OCI-LY7 (cell line): ENCODE measurements around the gene ACSL4. TPM values are rescaled to one million over a fixed set of nuclear protein-coding genes. Genes with fewer than 3 reads are reported as not detected.
"Not testable (repeated sequence)": the region's sequence is repeated elsewhere in the genome, so short reads cannot be mapped to it uniquely, and the experiment has no call there.

Experiments used
- BruUV-seq: library from RNA; stranded (reverse); fragments of 400-500 nt; replicated peaks from 2 replicates; lab custom pipeline; 2021; lab: Mats Ljungman, UMichigan
- CTCF ChIA-PET: fragments of 300-600 bp; sonication (Branson Sonifier 250); formaldehyde crosslinking; loops from one replicate; lab custom pipeline; 2022; ENCODE audit warnings: antibody characterized with exemption; ENCODE audit not compliant: unreplicated experiment; lab: Charles Lee
- POLR2A ChIA-PET: fragments of 300-600 bp; sonication (Branson Sonifier 250); formaldehyde crosslinking; loops from one replicate; lab custom pipeline; 2022; ENCODE audit warnings: antibody characterized with exemption; lab: Charles Lee
- DNase-seq: peaks from one replicate; pipeline ENCODE4 v3.0.0-alpha.2; 2015; ENCODE audit warnings: low spot score
- H2AFZ ChIP-seq: fragments of 200-600 bp; sonication (generic), shearing (Covaris generic); 2 replicates; pipeline ENCODE4 v1.6.1; 2014; ENCODE audit warnings: mild to moderate bottlenecking, antibody characterized with exemption, low read length, moderate library complexity
- H3K27ac ChIP-seq: fragments of 200-600 bp; sonication (generic); 2 replicates; pipeline ENCODE4 v1.5.1; 2014; ENCODE audit warnings: mixed run types, low read depth, mild to moderate bottlenecking, moderate library complexity, low read length, inconsistent platforms; ENCODE audit not compliant: poor library complexity, severe bottlenecking
- H3K36me3 ChIP-seq: fragments of 200-600 bp; sonication (generic); 2 replicates; pipeline ENCODE4 v1.6.1; 2014; ENCODE audit warnings: mild to moderate bottlenecking, antibody characterized with exemption, low read length, moderate library complexity, mixed read lengths; ENCODE audit not compliant: insufficient read depth
- H3K4me1 ChIP-seq: fragments of 200-600 bp; sonication (generic); 2 replicates; pipeline ENCODE4 v1.5.1; 2014; ENCODE audit warnings: mild to moderate bottlenecking, low read length; ENCODE audit not compliant: insufficient read depth, poor library complexity, severe bottlenecking
- H3K4me2 ChIP-seq: fragments of 200-600 bp; sonication (generic); 2 replicates; pipeline ENCODE4 v1.6.1; 2014; ENCODE audit warnings: mild to moderate bottlenecking, low read length
- H3K4me3 ChIP-seq: fragments of 200-600 bp; sonication (generic); 2 replicates; pipeline ENCODE4 v1.5.1; 2014; ENCODE audit warnings: mild to moderate bottlenecking, low read depth, low read length; ENCODE audit not compliant: poor library complexity, severe bottlenecking
- H3K79me2 ChIP-seq: fragments of 200-600 bp; sonication (generic); 2 replicates; pipeline ENCODE4 v1.6.1; 2016; ENCODE audit warnings: low read depth, mild to moderate bottlenecking, low read length, moderate library complexity, mixed read lengths; ENCODE audit not compliant: insufficient read depth
- H3K9me2 ChIP-seq: fragments of 200-600 bp; sonication (generic); 2 replicates; pipeline ENCODE4 v1.6.1; 2016; ENCODE audit warnings: mild to moderate bottlenecking, low read length, mixed read lengths; ENCODE audit not compliant: insufficient read depth
- H3K9me3 ChIP-seq: fragments of 200-600 bp; sonication (generic); 2 replicates; pipeline ENCODE4 v1.6.1; 2014; ENCODE audit warnings: mild to moderate bottlenecking, mixed run types, low read length, mixed read lengths
- H4K20me1 ChIP-seq: fragments of 200-600 bp; sonication (generic); 2 replicates; pipeline ENCODE4 v1.6.1; 2014; ENCODE audit warnings: mild to moderate bottlenecking, antibody characterized with exemption, low read length, moderate library complexity, mixed read lengths; ENCODE audit not compliant: insufficient read depth
- CTCF ChIP-seq: fragments of 200-600 bp; sonication (generic); conservative IDR thresholded peaks from 2 replicates; pipeline ENCODE4 v1.5.1; 2014; ENCODE audit warnings: mild to moderate bottlenecking, antibody characterized with exemption, low read length, moderate library complexity, mixed read lengths
- EZH2phosphoT487 ChIP-seq: fragments of 200-600 bp; sonication (generic); IDR thresholded peaks from 2 replicates; pipeline ENCODE4 v1.6.1; 2018; ENCODE audit warnings: low read depth, borderline replicate concordance, mild to moderate bottlenecking, mixed run types, antibody characterized with exemption, low read length, moderate library complexity, mixed read lengths
- intact Hi-C: fragments of 100-400 bp; cut with micrococcal nuclease; formaldehyde crosslinking; loops from one replicate; pipeline ENCODE4 v1.10.0; 2022; ENCODE audit not compliant: unreplicated experiment
- total RNA-seq, 2 experiments: library from RNA; depleted of rRNA in 1 of 2; stranded (reverse); fragments of >200 nt in 1 of 2; shearing (Covaris generic) in 1 of 2; gene quantifications; 2 replicates each; pipeline ENCODE4 v1.2.3, GENCODE V29; 2014 to 2022

The ACSL4 gene
- total RNA-seq, 2 experiments from 2014 or later, result 18.4 to 35.4 TPM

- Histone ChIP-seq H4K20me1 (no peaks in the 10 kb centered on the region), H3K79me2 (no peaks in the 10 kb centered on the region), H3K27ac (no peak overlapping the region), H3K9me3 (no peaks in the 10 kb centered on the region), H2AFZ (no peak overlapping the region), H3K4me1 (no peaks in the 10 kb centered on the region), H3K4me3 (no peak overlapping the region), H3K36me3 (no peaks in the 10 kb centered on the region; the same call in 1 of the 2 replicates), H3K9me2 (no peaks in the 10 kb centered on the region), H3K4me2 (no peak overlapping the region)
- DNase-seq, result no peak
- POLR2A ChIA-PET, result interaction anchor here (0.7 kb wide), 1 partner anchor 75 kb away, joined by 3 read pairs; no protein-coding TSS in a partner anchor
- intact Hi-C loops, result no loop called here
- BruUV-seq, result no TSS peak
- TF ChIP-seq EZH2phosphoT487, result no peak
- no peak for TF ChIP-seq CTCF
- CTCF ChIA-PET, result no interaction called here
These were observed 94.9 kb downstream of the ACSL4 start for GRCh38 chrX:109638158-109638557.

DNA sequence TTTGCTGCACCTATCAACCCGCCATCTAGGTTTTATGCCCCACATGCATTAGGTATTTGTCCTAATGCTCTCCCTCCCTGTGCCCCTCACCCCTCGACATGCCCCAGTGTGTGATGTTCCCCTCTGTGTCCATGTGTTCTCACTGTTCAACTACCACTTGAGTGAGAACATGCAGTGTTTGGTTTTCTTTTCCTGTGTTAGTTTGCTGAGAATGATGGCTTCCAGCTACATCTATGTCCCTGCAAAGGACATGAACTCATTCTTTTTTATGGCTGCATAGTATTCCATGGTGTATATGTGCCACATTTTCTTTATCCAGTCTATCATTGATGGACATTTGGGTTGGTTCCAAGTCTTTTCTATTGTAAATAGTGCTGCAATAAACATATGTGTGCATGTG lies 95.6 kb downstream of the ACSL4 start:
- H2AFZ ChIP-seq, DNase-seq, CTCF ChIA-PET, H3K36me3 ChIP-seq, BruUV-seq, H3K27ac ChIP-seq, H3K9me3 ChIP-seq, POLR2A ChIA-PET, H4K20me1 ChIP-seq, H3K4me1 ChIP-seq, H3K4me3 ChIP-seq, H3K4me2 ChIP-seq, intact Hi-C loops, H3K9me2 ChIP-seq, H3K79me2 ChIP-seq: not testable (repeated sequence)

- Histone ChIP-seq H3K9me2 (no peaks in the 10 kb centered on the region), H3K36me3 (no peaks in the 10 kb centered on the region), H2AFZ (no peak overlapping the region), H3K27ac (no peak overlapping the region), H4K20me1 (no peaks in the 10 kb centered on the region; the same call in 1 of the 2 replicates), H3K4me1 (no peaks in the 10 kb centered on the region), H3K4me2 (no peak overlapping the region), H3K4me3 (no peak overlapping the region), H3K9me3 (no peaks in the 10 kb centered on the region), H3K79me2 (no peaks in the 10 kb centered on the region)
- peak; percentile 29 for DNase-seq
- TF ChIP-seq CTCF (peak; percentile 72), EZH2phosphoT487 (no peak)
- POLR2A ChIA-PET, result interaction anchor here (0.9 kb wide), 1 partner anchor 21 kb away, joined by 3 read pairs; no protein-coding TSS in a partner anchor
- BruUV-seq, result no TSS peak
- intact Hi-C loops, result no loop called here
- CTCF ChIA-PET, result no interaction called here
These were observed 97.9 kb downstream of the ACSL4 start for GRCh38 chrX:109635146-109635545.
